ENCODE measurements around the gene PHF2.
A peak's percentile ranks its signal among the peaks of the same experiment; 100 is the strongest.

The PHF2 gene

GRCh38 chr9:93682155-93682968 is 106.0 kb downstream of the PHF2 start:
- peak; percentile 54 for DNase-seq

- DNase-seq: no peak
Measured at GRCh38 chr9:93683331-93684134, 107.1 kb downstream of the PHF2 start.

- no peak for DNase-seq
Measured at GRCh38 chr9:93684161-93684765, 107.9 kb downstream of the PHF2 start.

- no peak for DNase-seq
Measured at GRCh38 chr9:93684806-93685543, 108.6 kb downstream of the PHF2 start.

GRCh38 chr9:93686127-93686879 is 109.9 kb downstream of the PHF2 start:
- DNase-seq: no peak

- DNase-seq: no peak
Measured at GRCh38 chr9:93686880-93687236, 110.5 kb downstream of the PHF2 start.

GRCh38 chr9:93690618-93691017 is 114.2 kb downstream of the PHF2 start:
- no peak for DNase-seq

- DNase-seq: no peak
Measured at GRCh38 chr9:93693129-93693528, 116.7 kb downstream of the PHF2 start.

GRCh38 chr9:93697352-93698139 is 121.2 kb downstream of the PHF2 start:
- peak; percentile 99 for DNase-seq

- no peak for DNase-seq
Measured at GRCh38 chr9:93698140-93698908, 121.9 kb downstream of the PHF2 start.

- DNase-seq: no peak
Measured at GRCh38 chr9:93699650-93700049, 123.3 kb downstream of the PHF2 start.

- no peak for DNase-seq
Measured at GRCh38 chr9:93701494-93702218, 125.3 kb downstream of the PHF2 start.

- DNase-seq: no peak
Measured at GRCh38 chr9:93702261-93702660, 125.9 kb downstream of the PHF2 start.

- DNase-seq: no peak
Measured at GRCh38 chr9:93708289-93708986, 132.1 kb downstream of the PHF2 start.

GRCh38 chr9:93708987-93709302 is 132.6 kb downstream of the PHF2 start:
- no peak for DNase-seq

GRCh38 chr9:93709600-93710369 is 133.4 kb downstream of the PHF2 start:
- DNase-seq: no peak

GRCh38 chr9:93710370-93710723 is 134.0 kb downstream of the PHF2 start:
- no peak for DNase-seq

- no peak for DNase-seq
Measured at GRCh38 chr9:93711002-93711401, 134.6 kb downstream of the PHF2 start.

GRCh38 chr9:93712896-93713295 is 136.5 kb downstream of the PHF2 start:
- no peak for DNase-seq

Measured in NCI-H748 treated with DMSO at 0.1 percent for 48 hours (cell line).